ENCODE results near the gene GLMN.
A peak's percentile ranks its signal among the peaks of the same experiment; 100 is the strongest.

Gene GLMN

GRCh38 chr1:92298573-92299476 is at the start of gene GLMN, which contains the start of gene RPAP2:
Gene GLMN (minus strand): TSS chr1:92298987. CDS start chr1:92297999, 988 bp downstream.
Gene RPAP2 (plus strand): TSS chr1:92299059. CDS start chr1:92299074, 15 bp downstream.
- TF ChIP-seq CTCF (IDR thresholded peaks at IDR 0.05; ENCODE audit: control insufficient read depth, extremely low read depth, insufficient read depth), result no peak
- no peak for DNase-seq (ENCODE audit: low read depth)
- peak within 1 kb of the TSS; percentile 94 for H3K4me3 ChIP-seq (ENCODE audit: low read depth, low read length)

DNA sequence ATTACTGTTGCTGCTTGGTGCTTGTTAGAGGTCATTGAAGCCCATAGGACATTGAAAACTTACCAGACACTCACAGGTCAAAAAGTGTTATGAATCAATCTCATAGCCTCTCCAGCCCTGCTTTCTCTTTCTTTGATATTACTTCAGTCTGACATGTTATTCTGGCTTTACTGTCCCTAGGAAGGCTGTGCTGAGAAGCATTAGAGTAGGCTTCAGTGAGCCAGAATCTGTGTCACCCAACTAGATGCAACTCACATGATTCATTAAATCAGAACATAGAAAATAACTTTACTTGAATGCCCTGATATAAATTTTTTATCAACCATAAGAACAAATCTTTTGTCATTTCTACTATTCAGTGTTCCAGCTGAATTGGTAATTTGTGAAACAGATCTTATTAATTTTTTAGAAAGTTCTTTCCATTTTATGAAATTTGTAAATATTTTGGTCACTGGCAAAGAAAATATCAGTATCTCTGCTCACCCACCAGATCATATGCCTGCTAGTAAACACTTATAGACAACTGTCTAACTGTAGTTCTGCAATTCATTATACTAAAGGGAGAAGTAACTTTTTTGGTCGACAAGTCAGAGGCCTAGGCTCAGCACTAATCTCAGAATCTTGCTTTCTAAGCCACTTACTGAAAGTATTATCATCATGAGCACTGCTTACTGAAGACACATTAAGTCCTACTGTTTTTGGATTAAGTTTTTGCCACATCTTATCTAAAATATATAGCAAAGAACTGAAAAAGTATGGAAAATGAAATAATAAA is 48.3 kb upstream of the GLMN start:
- no peak overlapping the region for H3K4me3 ChIP-seq (ENCODE audit: low read depth, low read length)
- TF ChIP-seq CTCF (IDR thresholded peaks at IDR 0.05; ENCODE audit: control insufficient read depth, extremely low read depth, insufficient read depth), result no peak
- no peak for DNase-seq (ENCODE audit: low read depth)

DNA sequence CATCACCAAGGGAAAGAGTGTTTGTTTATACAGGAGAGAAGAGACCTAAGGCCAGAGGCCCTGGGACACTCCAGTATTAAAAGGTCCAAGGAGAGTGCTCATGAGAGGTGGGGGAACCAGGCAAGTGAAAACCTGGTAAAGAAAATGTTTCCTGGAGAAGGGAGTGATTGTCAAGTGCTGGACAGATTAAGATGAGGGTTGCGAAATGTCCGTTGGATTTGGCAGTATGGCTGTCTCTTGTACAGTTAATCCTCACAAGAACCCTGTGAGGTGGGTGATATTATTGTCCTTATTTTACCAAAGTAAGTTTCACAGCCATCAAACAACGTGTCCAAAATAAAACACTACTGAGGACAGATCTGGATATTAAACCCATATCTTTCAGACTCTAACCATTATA is 44.3 kb upstream of the GLMN start:
- no peak for DNase-seq (ENCODE audit: low read depth)
- no peak overlapping the region for H3K4me3 ChIP-seq (ENCODE audit: low read depth, low read length)
- TF ChIP-seq CTCF (IDR thresholded peaks at IDR 0.05; ENCODE audit: control insufficient read depth, extremely low read depth, insufficient read depth), result no peak

GRCh38 chr1:92342401-92342800 is 43.6 kb upstream of the GLMN start:
- no peak for TF ChIP-seq CTCF (IDR thresholded peaks at IDR 0.05; ENCODE audit: control insufficient read depth, extremely low read depth, insufficient read depth)
- H3K4me3 ChIP-seq (ENCODE audit: low read depth, low read length), result no peak overlapping the region
- DNase-seq (ENCODE audit: low read depth), result no peak

GRCh38 chr1:92340154-92340553 is 41.4 kb upstream of the GLMN start:
- TF ChIP-seq CTCF (IDR thresholded peaks at IDR 0.05; ENCODE audit: control insufficient read depth, extremely low read depth, insufficient read depth), result no peak
- H3K4me3 ChIP-seq (ENCODE audit: low read depth, low read length), result no peak overlapping the region
- no peak for DNase-seq (ENCODE audit: low read depth)

DNA sequence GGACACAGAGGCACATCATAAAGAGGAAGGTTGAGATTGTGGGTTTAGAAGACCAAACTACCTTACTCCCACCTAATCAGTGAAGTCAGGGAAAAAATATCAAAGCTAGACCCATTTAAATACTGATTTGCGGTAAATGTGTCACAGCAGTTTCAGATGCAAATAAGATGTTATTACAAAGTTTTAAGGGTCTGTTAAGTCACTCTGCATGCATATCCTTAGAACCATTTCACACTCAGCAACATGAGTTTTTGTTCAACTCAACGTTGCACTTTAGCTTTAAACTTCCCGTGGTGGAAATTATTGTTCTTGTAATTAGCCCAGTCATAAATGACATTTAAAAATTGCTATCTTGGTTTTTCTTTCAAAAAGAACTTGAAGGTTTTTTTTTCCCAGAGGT is 34.9 kb upstream of the GLMN start:
- no peak for TF ChIP-seq CTCF (IDR thresholded peaks at IDR 0.05; ENCODE audit: control insufficient read depth, extremely low read depth, insufficient read depth)
- H3K4me3 ChIP-seq (ENCODE audit: low read depth, low read length), result no peak overlapping the region
- no peak for DNase-seq (ENCODE audit: low read depth)

Measured in LNCaP clone FGC (cell line).